Kidney epithelial cell (primary cell): ENCODE measurements around the gene AOPEP. TPM values are rescaled to one million over a fixed set of nuclear protein-coding genes. Genes with fewer than 3 reads are reported as not detected.

Experiments used
- DNase-seq: peaks from one replicate; pipeline ENCODE4 v3.0.0-alpha.2; 2010; ENCODE audit warnings: low read depth
- H3K27me3 ChIP-seq: 2 replicates; pipeline ENCODE4 v1.6.0; 2011; ENCODE audit warnings: low read length; ENCODE audit not compliant: control insufficient read depth, insufficient read depth
- H3K36me3 ChIP-seq: 2 replicates; pipeline ENCODE4 v1.5.1; 2011; ENCODE audit warnings: low read length; ENCODE audit not compliant: control insufficient read depth, insufficient read depth
- H3K4me3 ChIP-seq: 2 replicates; pipeline ENCODE4 v1.5.1; 2011; ENCODE audit warnings: low read depth, mild to moderate bottlenecking, control low read depth, low read length
- total RNA-seq: library from RNA; depleted of rRNA; stranded (reverse); fragments of >200 nt; gene quantifications from 2 replicates; pipeline ENCODE4 v1.2.3, GENCODE V29; 2015
- TF ChIP-seq, protein P1 (sequence below): IDR thresholded peaks from 2 replicates; pipeline ENCODE4 v1.5.1; 2011; ENCODE audit warnings: mild to moderate bottlenecking, moderate library complexity, low read length, control low read depth, inconsistent platforms; ENCODE audit not compliant: insufficient read depth, poor library complexity, severe bottlenecking

Gene AOPEP
- total RNA-seq, 1 donor from 2014 or later: 17.4 TPM

- H3K4me3 ChIP-seq: no peak overlapping the region
- TF ChIP-seq, protein P1, sequence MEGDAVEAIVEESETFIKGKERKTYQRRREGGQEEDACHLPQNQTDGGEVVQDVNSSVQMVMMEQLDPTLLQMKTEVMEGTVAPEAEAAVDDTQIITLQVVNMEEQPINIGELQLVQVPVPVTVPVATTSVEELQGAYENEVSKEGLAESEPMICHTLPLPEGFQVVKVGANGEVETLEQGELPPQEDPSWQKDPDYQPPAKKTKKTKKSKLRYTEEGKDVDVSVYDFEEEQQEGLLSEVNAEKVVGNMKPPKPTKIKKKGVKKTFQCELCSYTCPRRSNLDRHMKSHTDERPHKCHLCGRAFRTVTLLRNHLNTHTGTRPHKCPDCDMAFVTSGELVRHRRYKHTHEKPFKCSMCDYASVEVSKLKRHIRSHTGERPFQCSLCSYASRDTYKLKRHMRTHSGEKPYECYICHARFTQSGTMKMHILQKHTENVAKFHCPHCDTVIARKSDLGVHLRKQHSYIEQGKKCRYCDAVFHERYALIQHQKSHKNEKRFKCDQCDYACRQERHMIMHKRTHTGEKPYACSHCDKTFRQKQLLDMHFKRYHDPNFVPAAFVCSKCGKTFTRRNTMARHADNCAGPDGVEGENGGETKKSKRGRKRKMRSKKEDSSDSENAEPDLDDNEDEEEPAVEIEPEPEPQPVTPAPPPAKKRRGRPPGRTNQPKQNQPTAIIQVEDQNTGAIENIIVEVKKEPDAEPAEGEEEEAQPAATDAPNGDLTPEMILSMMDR: no peak
- DNase-seq: no peak
- no peaks in the 10 kb centered on the region for H3K27me3 ChIP-seq
- no peaks in the 10 kb centered on the region for H3K36me3 ChIP-seq
Measured at GRCh38 chr9:94867842-94868312, 141.4 kb downstream of the AOPEP start.

DNA sequence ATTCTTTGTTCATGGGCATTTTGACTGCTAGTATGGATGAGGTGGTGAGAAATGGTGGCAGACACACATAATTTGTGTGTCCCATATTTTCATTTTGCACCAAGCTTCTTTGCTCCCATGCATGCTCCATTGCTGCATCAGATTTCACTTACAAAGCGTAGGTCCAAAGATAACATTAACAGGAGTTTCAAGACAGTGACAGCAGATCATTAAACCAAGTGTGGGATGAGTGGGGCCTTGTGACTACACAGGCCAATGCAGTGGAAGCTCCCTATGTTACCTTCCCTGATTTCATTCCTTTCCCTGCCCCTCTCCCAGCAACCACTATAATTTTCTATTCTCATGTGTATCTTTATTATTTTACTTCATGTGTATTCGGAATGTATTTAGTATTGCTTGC lies 142.0 kb downstream of the AOPEP start:
- no peaks in the 10 kb centered on the region for H3K27me3 ChIP-seq
- DNase-seq: no peak
- H3K4me3 ChIP-seq: no peak overlapping the region
- H3K36me3 ChIP-seq: no peaks in the 10 kb centered on the region
- TF ChIP-seq, protein P1: no peak

- no peaks in the 10 kb centered on the region for H3K27me3 ChIP-seq
Measured at GRCh38 chr9:94869415-94869843, 142.9 kb downstream of the AOPEP start.

GRCh38 chr9:94870465-94870792 lies 143.9 kb downstream of the AOPEP start:
- TF ChIP-seq, protein P1: no peak
- H3K36me3 ChIP-seq: no peaks in the 10 kb centered on the region
- DNase-seq: no peak
- no peak overlapping the region for H3K4me3 ChIP-seq
- no peaks in the 10 kb centered on the region for H3K27me3 ChIP-seq

More at GRCh38 chr9:94869415-94869843, 142.9 kb downstream of the AOPEP start:
- no peaks in the 10 kb centered on the region for H3K36me3 ChIP-seq
- TF ChIP-seq, protein P1: no peak
- DNase-seq: no peak
- H3K4me3 ChIP-seq: no peak overlapping the region

DNA sequence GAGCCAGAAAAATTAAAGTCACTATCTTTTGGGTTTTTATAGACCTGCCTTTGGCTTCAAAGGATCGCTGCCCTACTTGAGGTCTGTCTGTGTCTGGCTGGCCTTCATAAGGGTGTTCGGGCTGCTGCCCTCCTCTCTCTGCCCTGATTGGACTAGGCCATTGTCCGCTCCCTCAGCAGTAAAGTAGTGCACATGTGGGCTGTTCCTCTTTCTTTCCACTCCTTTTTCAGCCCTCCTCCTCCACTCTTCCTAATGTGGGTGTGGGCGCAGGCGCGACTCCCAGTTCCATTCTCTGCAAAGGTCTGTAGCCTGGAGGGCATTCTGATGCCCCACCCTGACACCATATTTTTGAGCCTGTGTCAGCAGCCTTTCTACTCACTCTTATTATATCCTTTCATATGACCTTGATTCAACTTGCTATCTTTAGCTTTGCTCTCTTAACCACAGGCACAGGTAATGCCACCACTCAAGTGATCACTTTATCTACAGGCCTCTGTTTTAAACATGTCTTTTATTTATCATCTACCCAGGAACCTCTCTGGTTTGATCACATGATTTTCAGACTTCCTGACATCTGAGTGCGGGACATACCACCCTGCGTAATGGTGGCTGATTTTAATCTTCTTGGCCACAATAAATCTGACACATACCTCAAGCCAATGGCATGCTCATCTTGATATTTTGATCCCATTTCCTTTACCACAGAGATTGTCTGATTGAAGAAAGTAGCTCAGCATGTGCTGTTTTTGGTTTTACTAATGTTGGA lies 144.5 kb downstream of the AOPEP start:
- TF ChIP-seq, protein P1: no peak
- H3K4me3 ChIP-seq: no peak overlapping the region
- DNase-seq: no peak
- no peaks in the 10 kb centered on the region for H3K36me3 ChIP-seq
- H3K27me3 ChIP-seq: no peaks in the 10 kb centered on the region
